Peyer's patch (tissue), 4 donors: ENCODE results near the gene MBD3. TPM values are rescaled to one million over a fixed set of nuclear protein-coding genes. Genes with fewer than 3 reads are reported as not detected.

Experiments used
- DNase-seq, 3 donors: peaks; one replicate each; pipeline ENCODE4 v3.0.0-alpha.2; 2017 to 2019
- H3K27ac ChIP-seq, 4 donors: fragments of 200-600 bp; sonication (generic); one replicate each; pipeline ENCODE4 v1.5.1; 2016 to 2019
- H3K27me3 ChIP-seq, 2 donors: fragments of 200-600 bp; sonication (generic); one replicate each; pipeline ENCODE4 v1.5.1; 2019
- H3K36me3 ChIP-seq, 3 donors: fragments of 200-600 bp; sonication (generic); one replicate each; pipeline ENCODE4 v1.5.1; 2016 to 2019
- H3K4me1 ChIP-seq, 4 donors: fragments of 200-600 bp; sonication (generic); one replicate each; pipeline ENCODE4 v1.5.1; 2016 to 2019
- H3K4me3 ChIP-seq, 4 donors: fragments of 200-600 bp; sonication (generic); 1 replicate in 3 of 4; 2 replicates in 1 of 4; pipeline ENCODE4 v1.5.1; 2016 to 2019; ENCODE audit warnings: mild to moderate bottlenecking in 1 of 4
- H3K9me3 ChIP-seq, 4 donors: fragments of 200-600 bp; sonication (generic); one replicate each; pipeline ENCODE4 v1.5.1; 2016 to 2019; ENCODE audit warnings: mild to moderate bottlenecking in 1 of 4
- CTCF ChIP-seq, 6 experiments: fragments of 450-650 bp in 4 of 6; fragments of 200-600 bp in 2 of 6; sonication (generic) in 1 of 6; IDR thresholded peaks; one replicate each; pipeline ENCODE4 v1.5.1; 2017 to 2019; ENCODE audit warnings: antibody characterized with exemption in 6 of 6, mild to moderate bottlenecking in 3 of 6, moderate library complexity in 1 of 6
- POLR2A ChIP-seq, 2 donors: fragments of 450-650 bp; IDR thresholded peaks; one replicate each; pipeline ENCODE4 v1.5.1; 2017; ENCODE audit warnings: antibody characterized with exemption in 2 of 2, mild to moderate bottlenecking in 2 of 2, moderate library complexity in 2 of 2
- total RNA-seq, 4 donors: library from RNA; depleted of rRNA; stranded (reverse); fragments of >200 nt; gene quantifications; one replicate each; pipeline ENCODE4 v1.1.0, GENCODE V29; 2016

Gene MBD3
- total RNA-seq, 4 donors from 2014 or later: 58.7 to 110 (median 81.6) TPM

- Histone ChIP-seq H3K9me3 (no peaks in the 10 kb centered on the region), H3K36me3 (peaks cover 0 to 47% (median 0%) of the 10 kb centered on the region in 3 donors), H3K4me1 (peaks cover 0 to 17% (median 3%) of the 10 kb centered on the region in 4 donors), H3K4me3 (peak overlapping the region in 1 of 4 donors; percentile 4), H3K27ac (peak overlapping the region in 3 of 4 donors; percentile 72 to 95 (median 87)), H3K27me3 (no peaks in the 10 kb centered on the region)
- peak in 1 of 3 donors; percentile 63 for DNase-seq
- TF ChIP-seq POLR2A (IDR thresholded peaks at IDR 0.05) (no peak), CTCF (IDR thresholded peaks at IDR 0.05) (no peak)
Observed at GRCh38 chr19:1633269-1633826, 40.7 kb upstream of the MBD3 start.

- peaks cover 0 to 17% (median 3%) of the 10 kb centered on the region in 4 donors for H3K4me1 ChIP-seq
- peak in 2 of 3 donors; percentile 88 to 90 for DNase-seq
- H3K4me3 ChIP-seq: peak overlapping the region in 1 of 4 donors; percentile 4
- peaks cover 0 to 42% (median 0%) of the 10 kb centered on the region in 3 donors for H3K36me3 ChIP-seq
- TF ChIP-seq CTCF (IDR thresholded peaks at IDR 0.05) (no peak), POLR2A (IDR thresholded peaks at IDR 0.05) (peak in 1 of 2 donors; percentile 57)
- no peaks in the 10 kb centered on the region for H3K27me3 ChIP-seq
- no peaks in the 10 kb centered on the region for H3K9me3 ChIP-seq
- H3K27ac ChIP-seq: peak overlapping the region in 3 of 4 donors; percentile 72 to 95 (median 87)
Observed at GRCh38 chr19:1632462-1633268, 40.0 kb upstream of the MBD3 start.

DNA sequence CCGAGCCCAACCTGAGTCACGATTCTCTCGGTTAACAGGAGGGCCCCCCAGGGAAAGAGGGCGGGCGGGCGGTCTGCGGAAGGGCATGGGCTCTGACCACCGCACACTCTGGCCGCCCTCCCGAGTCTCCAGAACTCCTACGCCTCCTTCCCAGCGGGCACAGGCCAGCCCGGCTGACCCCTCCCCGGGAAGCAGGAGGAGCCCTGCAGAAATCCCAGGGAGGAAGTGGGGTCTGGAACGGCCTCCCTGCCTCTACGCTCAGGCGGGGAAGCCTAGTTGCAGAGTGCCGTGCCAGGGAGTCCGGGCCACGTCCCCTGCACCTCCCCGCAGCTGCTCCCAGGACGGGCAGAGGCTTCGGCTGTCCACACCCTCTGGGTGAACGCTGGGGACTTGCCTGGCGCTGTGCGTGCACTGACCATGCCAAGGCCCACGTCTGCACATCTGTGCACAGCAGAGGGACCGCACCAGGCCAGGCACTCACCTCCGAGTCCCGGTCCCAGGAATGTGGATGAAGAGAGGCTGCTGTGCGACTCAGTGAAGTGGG lies 39.0 kb upstream of the MBD3 start:
- Histone ChIP-seq H3K4me3 (no peak overlapping the region), H3K27ac (peak overlapping the region in 1 of 4 donors; percentile 95), H3K27me3 (no peaks in the 10 kb centered on the region), H3K36me3 (peaks cover 0 to 41% (median 0%) of the 10 kb centered on the region in 3 donors), H3K9me3 (no peaks in the 10 kb centered on the region), H3K4me1 (peaks cover 0 to 17% (median 3%) of the 10 kb centered on the region in 4 donors)
- DNase-seq: no peak
- no peak for TF ChIP-seq POLR2A (IDR thresholded peaks at IDR 0.05)
- TF ChIP-seq CTCF (IDR thresholded peaks at IDR 0.05): no peak

DNA sequence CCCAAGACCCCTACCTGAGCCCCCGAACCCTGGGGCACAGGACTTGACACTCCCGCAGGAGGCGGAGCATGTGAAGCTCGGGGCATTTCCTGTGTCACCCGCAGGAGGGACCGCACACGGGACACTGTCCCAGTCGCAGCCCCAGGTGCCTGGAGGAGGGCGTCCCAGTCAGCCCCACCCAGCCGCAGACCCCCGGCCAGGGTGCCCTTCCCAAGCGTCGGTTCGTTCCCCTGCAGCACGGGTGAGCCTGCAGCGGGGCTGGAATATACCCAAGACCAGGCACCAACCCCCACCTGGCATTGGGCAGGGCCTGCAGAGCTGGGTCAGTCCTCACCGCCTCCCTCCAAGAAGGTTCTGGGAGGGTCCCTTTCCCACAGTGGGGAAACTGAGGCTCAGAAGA lies 38.1 kb upstream of the MBD3 start:
- no peaks in the 10 kb centered on the region for H3K9me3 ChIP-seq
- no peak for TF ChIP-seq CTCF (IDR thresholded peaks at IDR 0.05)
- TF ChIP-seq POLR2A (IDR thresholded peaks at IDR 0.05): no peak
- H3K27ac ChIP-seq: no peak overlapping the region
- no peak for DNase-seq
- H3K4me1 ChIP-seq: peaks cover 0 to 17% (median 3%) of the 10 kb centered on the region in 4 donors
- H3K36me3 ChIP-seq: peaks cover 0 to 45% (median 0%) of the 10 kb centered on the region in 3 donors
- H3K4me3 ChIP-seq: no peak overlapping the region
- H3K27me3 ChIP-seq: no peaks in the 10 kb centered on the region

DNA sequence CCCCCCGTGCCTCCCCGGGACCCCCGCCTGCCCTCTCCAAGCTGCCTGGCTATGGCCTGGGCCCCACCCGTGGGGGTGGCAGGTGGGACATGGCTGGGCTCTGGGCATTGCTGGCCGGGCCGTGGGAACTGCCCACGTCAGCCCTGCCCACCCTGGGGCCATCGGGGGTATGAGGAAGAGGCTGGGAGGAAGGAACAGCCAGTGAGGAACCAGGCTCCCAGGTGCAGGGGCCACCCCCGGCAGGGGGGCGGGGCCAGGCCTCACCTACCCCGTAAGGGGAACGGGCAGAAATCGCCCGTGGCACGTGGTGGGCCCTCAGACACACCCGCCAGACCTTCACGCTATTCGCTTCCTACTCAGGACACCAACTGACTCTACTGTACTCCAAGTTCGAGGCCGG lies 37.3 kb upstream of the MBD3 start:
- no peak for DNase-seq
- peaks cover 0 to 53% (median 0%) of the 10 kb centered on the region in 3 donors for H3K36me3 ChIP-seq
- TF ChIP-seq POLR2A (IDR thresholded peaks at IDR 0.05) (no peak), CTCF (IDR thresholded peaks at IDR 0.05) (no peak)

More for the DNA sequence above, 37.3 kb upstream of the MBD3 start:
- H3K27ac ChIP-seq: no peak overlapping the region
- H3K4me3 ChIP-seq: no peak overlapping the region
- peaks cover 0 to 17% (median 3%) of the 10 kb centered on the region in 4 donors for H3K4me1 ChIP-seq
- no peaks in the 10 kb centered on the region for H3K9me3 ChIP-seq
- H3K27me3 ChIP-seq: no peaks in the 10 kb centered on the region
